Osteocyte (in vitro differentiated cells): ENCODE measurements around the gene TRAPPC8. TPM values are rescaled to one million over a fixed set of nuclear protein-coding genes. Genes with fewer than 3 reads are reported as not detected.
"Not testable (repeated sequence)": the region's sequence is repeated elsewhere in the genome, so short reads cannot be mapped to it uniquely, and the experiment has no call there.

Experiments
- DNase-seq: peaks from one replicate; pipeline ENCODE4 v3.0.0; 2021; ENCODE audit warnings: mixed read lengths; ENCODE audit not compliant: unreplicated experiment; ENCODE audit errors: extremely low spot score
- H3K27ac Mint-ChIP-seq: one replicate; pipeline ENCODE4 v1.8.0; 2021; ENCODE audit warnings: mild to moderate bottlenecking, mixed read lengths; ENCODE audit not compliant: unreplicated experiment
- H3K27me3 Mint-ChIP-seq: one replicate; pipeline ENCODE4 v1.8.0; 2021; ENCODE audit warnings: mixed read lengths; ENCODE audit not compliant: unreplicated experiment
- H3K36me3 Mint-ChIP-seq: one replicate; pipeline ENCODE4 v1.8.0; 2021; ENCODE audit warnings: mixed read lengths; ENCODE audit not compliant: unreplicated experiment
- H3K4me1 Mint-ChIP-seq: one replicate; pipeline ENCODE4 v1.8.0; 2021; ENCODE audit warnings: mixed read lengths; ENCODE audit not compliant: unreplicated experiment
- H3K4me3 Mint-ChIP-seq: one replicate; pipeline ENCODE4 v1.8.0; 2021; ENCODE audit warnings: mild to moderate bottlenecking, moderate library complexity, mixed read lengths; ENCODE audit not compliant: unreplicated experiment
- H3K9me3 Mint-ChIP-seq: one replicate; pipeline ENCODE4 v1.8.0; 2021; ENCODE audit warnings: mixed read lengths; ENCODE audit not compliant: unreplicated experiment
- total RNA-seq: library from RNA; stranded (reverse); gene quantifications from 2 replicates; pipeline ENCODE4 v1.2.1, GENCODE V29; 2021
- TF ChIP-seq, protein P1 (sequence below): fragments of 200-600 bp; sonication (generic); IDR thresholded peaks from 2 replicates; pipeline ENCODE4 v1.5.0; 2021; ENCODE audit warnings: antibody characterized with exemption, mild to moderate bottlenecking, moderate library complexity

The TRAPPC8 gene
- total RNA-seq, 1 donor from 2014 or later = 40.7 TPM

DNA sequence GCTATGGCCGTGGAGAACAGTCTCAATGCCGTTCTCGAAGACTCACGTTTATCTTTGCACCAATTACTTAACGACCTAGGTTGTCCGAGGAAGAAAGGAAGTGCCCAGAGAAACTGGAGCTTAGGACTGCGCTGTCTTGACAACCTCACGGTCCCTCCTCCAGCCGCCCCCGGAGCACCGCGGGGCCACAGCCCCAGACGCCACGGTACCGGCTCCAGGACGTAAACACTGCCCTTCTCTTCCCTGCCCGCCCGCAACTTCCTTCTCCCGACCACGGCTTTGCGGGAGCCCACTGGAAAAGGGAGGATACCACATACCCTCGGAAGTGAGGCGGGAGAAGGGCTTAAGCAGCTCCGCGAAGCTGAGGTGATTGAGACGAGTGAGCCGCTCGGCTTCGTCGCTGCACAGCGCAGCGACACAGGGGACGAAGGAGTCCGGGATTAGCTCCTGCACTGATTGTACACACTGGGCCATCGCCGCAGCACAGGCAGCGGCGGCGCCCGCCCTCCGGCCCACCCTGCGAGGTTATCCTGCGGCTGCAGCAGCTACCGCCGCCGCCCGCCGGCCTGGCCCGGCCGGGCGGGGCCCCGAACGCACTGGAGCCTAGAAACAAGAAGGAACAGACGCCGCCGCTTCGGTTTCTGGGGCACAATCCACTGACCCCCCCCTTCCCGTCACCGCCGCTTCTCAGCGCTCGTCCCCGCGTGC, 483 bp downstream of the TRAPPC8 start:
- TF ChIP-seq, protein P1, sequence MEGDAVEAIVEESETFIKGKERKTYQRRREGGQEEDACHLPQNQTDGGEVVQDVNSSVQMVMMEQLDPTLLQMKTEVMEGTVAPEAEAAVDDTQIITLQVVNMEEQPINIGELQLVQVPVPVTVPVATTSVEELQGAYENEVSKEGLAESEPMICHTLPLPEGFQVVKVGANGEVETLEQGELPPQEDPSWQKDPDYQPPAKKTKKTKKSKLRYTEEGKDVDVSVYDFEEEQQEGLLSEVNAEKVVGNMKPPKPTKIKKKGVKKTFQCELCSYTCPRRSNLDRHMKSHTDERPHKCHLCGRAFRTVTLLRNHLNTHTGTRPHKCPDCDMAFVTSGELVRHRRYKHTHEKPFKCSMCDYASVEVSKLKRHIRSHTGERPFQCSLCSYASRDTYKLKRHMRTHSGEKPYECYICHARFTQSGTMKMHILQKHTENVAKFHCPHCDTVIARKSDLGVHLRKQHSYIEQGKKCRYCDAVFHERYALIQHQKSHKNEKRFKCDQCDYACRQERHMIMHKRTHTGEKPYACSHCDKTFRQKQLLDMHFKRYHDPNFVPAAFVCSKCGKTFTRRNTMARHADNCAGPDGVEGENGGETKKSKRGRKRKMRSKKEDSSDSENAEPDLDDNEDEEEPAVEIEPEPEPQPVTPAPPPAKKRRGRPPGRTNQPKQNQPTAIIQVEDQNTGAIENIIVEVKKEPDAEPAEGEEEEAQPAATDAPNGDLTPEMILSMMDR = no peak
- Mint-ChIP-seq H3K4me1 (peaks cover 33% of the 10 kb centered on the region), H3K9me3 (no peaks in the 10 kb centered on the region), H3K4me3 (peak overlapping the region; percentile 100), H3K27me3 (no peaks in the 10 kb centered on the region), H3K36me3 (no peaks in the 10 kb centered on the region), H3K27ac (peak overlapping the region; percentile 100)
- DNase-seq = no peak

GRCh38 chr18:31941010-31941809, 1.7 kb downstream of the TRAPPC8 start:
- Mint-ChIP-seq H3K4me1 (peaks cover 33% of the 10 kb centered on the region), H3K9me3 (no peaks in the 10 kb centered on the region), H3K4me3 (peak overlapping the region; percentile 100), H3K27ac (peak overlapping the region; percentile 100), H3K27me3 (no peaks in the 10 kb centered on the region), H3K36me3 (no peaks in the 10 kb centered on the region)
- TF ChIP-seq, protein P1 = no peak
- no peak for DNase-seq

- H3K4me3 Mint-ChIP-seq, H3K36me3 Mint-ChIP-seq, H3K27ac Mint-ChIP-seq, H3K27me3 Mint-ChIP-seq, DNase-seq, H3K9me3 Mint-ChIP-seq: not testable (repeated sequence)
- H3K4me1 Mint-ChIP-seq = peaks cover 20% of the 10 kb centered on the region
Observed at GRCh38 chr18:31934773-31935172, 8.2 kb downstream of the TRAPPC8 start.

GRCh38 chr18:31931886-31932240, 11.1 kb downstream of the TRAPPC8 start:
- no peaks in the 10 kb centered on the region for H3K27me3 Mint-ChIP-seq
- DNase-seq = no peak
- TF ChIP-seq, protein P1 = no peak
- no peak overlapping the region for H3K27ac Mint-ChIP-seq
- H3K36me3 Mint-ChIP-seq = peaks cover 5% of the 10 kb centered on the region
- H3K9me3 Mint-ChIP-seq = no peaks in the 10 kb centered on the region
- no peak overlapping the region for H3K4me3 Mint-ChIP-seq
- peaks cover 13% of the 10 kb centered on the region for H3K4me1 Mint-ChIP-seq

- H3K27me3 Mint-ChIP-seq = no peaks in the 10 kb centered on the region
- H3K36me3 Mint-ChIP-seq = peaks cover 10% of the 10 kb centered on the region
- no peaks in the 10 kb centered on the region for H3K9me3 Mint-ChIP-seq
- no peak overlapping the region for H3K4me3 Mint-ChIP-seq
- H3K4me1 Mint-ChIP-seq = peaks cover 13% of the 10 kb centered on the region
- DNase-seq = no peak
- H3K27ac Mint-ChIP-seq = peak overlapping the region; percentile 11
- TF ChIP-seq, protein P1 = no peak
Observed at GRCh38 chr18:31931163-31931885, 11.6 kb downstream of the TRAPPC8 start.
